SK-N-SH treated with all-trans-retinoic acid at 6 μM for 48 hours (cell line): ENCODE data around the gene SHB.

Source experiments
- BACH2 ChIP-seq: fragments of 250-450 bp; sonication (Bioruptor Pico); IDR thresholded peaks from 2 replicates; pipeline ENCODE4 v1.9.0; 2021; ENCODE audit warnings: mild to moderate bottlenecking, borderline replicate concordance
- CREB5 ChIP-seq: fragments of 250-450 bp; sonication (Bioruptor Pico); IDR thresholded peaks from 2 replicates; pipeline ENCODE4 v1.5.1; 2020; ENCODE audit warnings: low read depth, mild to moderate bottlenecking, moderate library complexity
- CSDC2 ChIP-seq: fragments of 250-450 bp; sonication (Bioruptor Pico); IDR thresholded peaks from 2 replicates; pipeline ENCODE4 v1.5.0; 2020; ENCODE audit warnings: mild to moderate bottlenecking, moderate library complexity
- CSRNP3 ChIP-seq: fragments of 250-450 bp; sonication (Bioruptor Pico); IDR thresholded peaks from 2 replicates; pipeline ENCODE4 v1.5.1; 2021; ENCODE audit warnings: mild to moderate bottlenecking, moderate library complexity
- ESRRG ChIP-seq: fragments of 250-450 bp; sonication (Bioruptor Pico); IDR thresholded peaks from 2 replicates; pipeline ENCODE4 v1.6.1; 2021; ENCODE audit warnings: mild to moderate bottlenecking
- RARB ChIP-seq: fragments of 250-450 bp; sonication (Bioruptor Pico); IDR thresholded peaks from 2 replicates; pipeline ENCODE4 v1.8.0; 2021; ENCODE audit warnings: mild to moderate bottlenecking, moderate library complexity
- SNAI2 ChIP-seq: fragments of 250-450 bp; sonication (Bioruptor Pico); IDR thresholded peaks from 2 replicates; pipeline ENCODE4 v1.5.0; 2020; ENCODE audit warnings: mild to moderate bottlenecking, moderate library complexity
- TCF4 ChIP-seq: fragments of 250-450 bp; sonication (Bioruptor Pico); IDR thresholded peaks from 2 replicates; pipeline ENCODE4 v1.8.0; 2021; ENCODE audit warnings: mild to moderate bottlenecking, moderate library complexity, borderline replicate concordance
- TOX ChIP-seq: fragments of 250-450 bp; sonication (Bioruptor Pico); IDR thresholded peaks from 2 replicates; pipeline ENCODE4 v1.8.0; 2021; ENCODE audit warnings: mild to moderate bottlenecking, moderate library complexity, borderline replicate concordance
- ZFP3 ChIP-seq: fragments of 250-450 bp; sonication (Bioruptor Pico); IDR thresholded peaks from 2 replicates; pipeline ENCODE4 v1.5.0; 2020; ENCODE audit warnings: mild to moderate bottlenecking, moderate library complexity
- ZNF70 ChIP-seq: fragments of 450-650 bp; formaldehyde crosslinking; IDR thresholded peaks from 2 replicates; pipeline ENCODE4 v1.5.0; 2020; ENCODE audit warnings: mild to moderate bottlenecking, moderate library complexity
- TF ChIP-seq, protein P1 (sequence below): fragments of 250-450 bp; sonication (Bioruptor Pico); IDR thresholded peaks from 2 replicates; pipeline ENCODE4 v1.8.0; 2020; ENCODE audit warnings: mild to moderate bottlenecking, moderate library complexity, borderline replicate concordance

- TF ChIP-seq BACH2 (CRISPR knock-in tag) (no peak), ZNF70 (CRISPR knock-in tag) (no peak), CSDC2 (CRISPR knock-in tag) (no peak), ESRRG (CRISPR knock-in tag) (no peak), TCF4 (CRISPR knock-in tag) (no peak), TOX (CRISPR knock-in tag) (no peak), RARB (CRISPR knock-in tag) (no peak), ZFP3 (CRISPR knock-in tag) (no peak), CREB5 (CRISPR knock-in tag) (no peak), CSRNP3 (CRISPR knock-in tag) (no peak), SNAI2 (no peak)
- TF ChIP-seq, protein P1, sequence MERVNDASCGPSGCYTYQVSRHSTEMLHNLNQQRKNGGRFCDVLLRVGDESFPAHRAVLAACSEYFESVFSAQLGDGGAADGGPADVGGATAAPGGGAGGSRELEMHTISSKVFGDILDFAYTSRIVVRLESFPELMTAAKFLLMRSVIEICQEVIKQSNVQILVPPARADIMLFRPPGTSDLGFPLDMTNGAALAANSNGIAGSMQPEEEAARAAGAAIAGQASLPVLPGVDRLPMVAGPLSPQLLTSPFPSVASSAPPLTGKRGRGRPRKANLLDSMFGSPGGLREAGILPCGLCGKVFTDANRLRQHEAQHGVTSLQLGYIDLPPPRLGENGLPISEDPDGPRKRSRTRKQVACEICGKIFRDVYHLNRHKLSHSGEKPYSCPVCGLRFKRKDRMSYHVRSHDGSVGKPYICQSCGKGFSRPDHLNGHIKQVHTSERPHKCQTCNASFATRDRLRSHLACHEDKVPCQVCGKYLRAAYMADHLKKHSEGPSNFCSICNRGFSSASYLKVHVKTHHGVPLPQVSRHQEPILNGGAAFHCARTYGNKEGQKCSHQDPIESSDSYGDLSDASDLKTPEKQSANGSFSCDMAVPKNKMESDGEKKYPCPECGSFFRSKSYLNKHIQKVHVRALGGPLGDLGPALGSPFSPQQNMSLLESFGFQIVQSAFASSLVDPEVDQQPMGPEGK (CRISPR knock-in tag), result no peak
Observed at GRCh38 chr9:37902131-37902530, 166.9 kb downstream of the SHB start.
